Measurements from ENCODE around the gene C19orf25.
"Not testable (repeated sequence)": the region's sequence is repeated elsewhere in the genome, so short reads cannot be mapped to it uniquely, and the experiment has no call there.

Gene C19orf25

GRCh38 chr19:1511318-1512317 is 32.6 kb upstream of the C19orf25 start:
- no peak for DNase-seq

- DNase-seq: no peak
These were observed 31.8 kb upstream of the C19orf25 start for GRCh38 chr19:1510807-1511206.

- DNase-seq: no peak
These were observed 31.4 kb upstream of the C19orf25 start for GRCh38 chr19:1510442-1510806.

GRCh38 chr19:1509602-1510441 is 30.8 kb upstream of the C19orf25 start:
- DNase-seq: no peak

GRCh38 chr19:1508507-1508856 is 29.5 kb upstream of the C19orf25 start:
- DNase-seq: no peak

- peak; percentile 91 to 95 for DNase-seq
These were observed 28.9 kb upstream of the C19orf25 start for GRCh38 chr19:1507763-1508506.

GRCh38 chr19:1507192-1507660 is 28.2 kb upstream of the C19orf25 start:
- no peak for DNase-seq

GRCh38 chr19:1505991-1506881 is 27.2 kb upstream of the C19orf25 start:
- DNase-seq: no peak

GRCh38 chr19:1505012-1505411 is 26.0 kb upstream of the C19orf25 start:
- no peak for DNase-seq

- DNase-seq: no peak
These were observed 25.1 kb upstream of the C19orf25 start for GRCh38 chr19:1503925-1504773.

GRCh38 chr19:1503089-1503924 is 24.3 kb upstream of the C19orf25 start:
- DNase-seq: peak in 1 of 2 experiments; percentile 40

- no peak for DNase-seq
These were observed 23.5 kb upstream of the C19orf25 start for GRCh38 chr19:1502433-1503088.

- DNase-seq: no peak
These were observed 22.2 kb upstream of the C19orf25 start for GRCh38 chr19:1501200-1501595.

- DNase-seq: not testable (repeated sequence)
These were observed 20.2 kb upstream of the C19orf25 start for GRCh38 chr19:1499231-1499630.

- no peak for DNase-seq
These were observed 18.7 kb upstream of the C19orf25 start for GRCh38 chr19:1497578-1498235.

- no peak for DNase-seq
These were observed 17.9 kb upstream of the C19orf25 start for GRCh38 chr19:1496714-1497577.

- no peak for DNase-seq
These were observed 17.0 kb upstream of the C19orf25 start for GRCh38 chr19:1495799-1496713.
